Neural cell (in vitro differentiated cells): Measurements from ENCODE around the gene BICDL1.

ENCODE experiments used
- EZH2 ChIP-seq: fragments of 200-600, 300-800 bp; shearing (Covaris generic), sonication (generic); IDR thresholded peaks from 2 replicates; pipeline ENCODE4 v1.6.1; 2014; ENCODE audit warnings: antibody characterized with exemption, low read length, borderline replicate concordance, mild to moderate bottlenecking; ENCODE audit not compliant: insufficient read depth, poor library complexity, severe bottlenecking
- TF ChIP-seq, protein P1 (sequence below): fragments of 450-650 bp; IDR thresholded peaks from 2 replicates; pipeline ENCODE4 v1.5.1; 2014; ENCODE audit warnings: antibody characterized with exemption, mild to moderate bottlenecking, moderate library complexity; ENCODE audit not compliant: poor library complexity, severe bottlenecking

DNA sequence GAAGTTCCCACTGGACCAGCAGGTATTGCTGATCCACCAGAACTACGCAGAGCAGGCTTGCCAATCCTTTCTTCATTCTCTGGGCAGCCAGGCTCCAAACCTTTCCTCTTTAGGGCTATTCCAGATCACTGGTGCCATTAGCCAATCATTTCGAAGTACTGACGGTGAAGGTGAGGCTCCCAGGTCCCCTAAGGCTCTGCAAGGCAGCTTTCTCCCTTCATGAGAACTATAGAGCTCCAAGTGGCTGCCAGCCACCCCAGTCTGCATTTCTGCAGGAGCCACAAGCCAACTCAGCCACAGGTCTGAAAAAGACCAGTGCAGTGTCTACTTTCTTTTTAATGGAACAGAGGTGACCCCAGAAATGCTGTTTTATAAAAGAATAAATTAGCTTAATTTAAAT lies 78.9 kb downstream of the BICDL1 start:
- TF ChIP-seq, protein P1, sequence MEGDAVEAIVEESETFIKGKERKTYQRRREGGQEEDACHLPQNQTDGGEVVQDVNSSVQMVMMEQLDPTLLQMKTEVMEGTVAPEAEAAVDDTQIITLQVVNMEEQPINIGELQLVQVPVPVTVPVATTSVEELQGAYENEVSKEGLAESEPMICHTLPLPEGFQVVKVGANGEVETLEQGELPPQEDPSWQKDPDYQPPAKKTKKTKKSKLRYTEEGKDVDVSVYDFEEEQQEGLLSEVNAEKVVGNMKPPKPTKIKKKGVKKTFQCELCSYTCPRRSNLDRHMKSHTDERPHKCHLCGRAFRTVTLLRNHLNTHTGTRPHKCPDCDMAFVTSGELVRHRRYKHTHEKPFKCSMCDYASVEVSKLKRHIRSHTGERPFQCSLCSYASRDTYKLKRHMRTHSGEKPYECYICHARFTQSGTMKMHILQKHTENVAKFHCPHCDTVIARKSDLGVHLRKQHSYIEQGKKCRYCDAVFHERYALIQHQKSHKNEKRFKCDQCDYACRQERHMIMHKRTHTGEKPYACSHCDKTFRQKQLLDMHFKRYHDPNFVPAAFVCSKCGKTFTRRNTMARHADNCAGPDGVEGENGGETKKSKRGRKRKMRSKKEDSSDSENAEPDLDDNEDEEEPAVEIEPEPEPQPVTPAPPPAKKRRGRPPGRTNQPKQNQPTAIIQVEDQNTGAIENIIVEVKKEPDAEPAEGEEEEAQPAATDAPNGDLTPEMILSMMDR = no peak
- no peak for TF ChIP-seq EZH2
